Stimulated activated CD8-positive, alpha-beta memory T cell treated with anti-CD3 and anti-CD28 coated beads, Interleukin-2, amount 100 ng/mL, for 1 hour (primary cell): ENCODE results near the gene MDC1.
A peak's percentile ranks its signal among the peaks of the same experiment; 100 is the strongest.

Source experiments
- DNase-seq, 2 donors: peaks; one replicate each; pipeline ENCODE4 v3.0.0-alpha.2; 2020; ENCODE audit warnings: low read depth in 2 of 2

Gene MDC1

GRCh38 chr6:30707281-30707850 lies 9.7 kb downstream of the MDC1 start:
- no peak for DNase-seq

DNA sequence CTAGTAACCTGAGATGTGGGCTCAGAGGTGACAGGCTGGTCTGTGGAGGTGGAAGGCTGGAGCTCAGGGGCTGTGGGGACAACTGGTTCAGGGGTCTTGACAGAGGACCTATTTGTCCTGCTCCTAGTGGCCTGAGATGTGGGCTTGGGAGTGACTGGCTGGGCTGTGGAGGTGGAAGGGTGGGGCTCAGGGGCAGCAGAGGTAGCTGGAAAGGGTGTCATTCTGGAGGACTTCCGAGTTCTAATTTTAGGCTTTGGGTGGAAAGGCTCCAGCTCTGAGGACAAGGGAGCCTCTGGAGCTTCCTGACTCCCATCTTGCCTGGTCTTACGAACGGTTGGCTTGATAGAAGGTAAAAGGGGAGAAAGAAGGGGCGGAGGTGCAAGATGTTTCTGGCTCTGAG lies 11.5 kb downstream of the MDC1 start:
- DNase-seq = no peak

- no peak for DNase-seq
These were observed 13.3 kb downstream of the MDC1 start for GRCh38 chr6:30703821-30704220.

DNA sequence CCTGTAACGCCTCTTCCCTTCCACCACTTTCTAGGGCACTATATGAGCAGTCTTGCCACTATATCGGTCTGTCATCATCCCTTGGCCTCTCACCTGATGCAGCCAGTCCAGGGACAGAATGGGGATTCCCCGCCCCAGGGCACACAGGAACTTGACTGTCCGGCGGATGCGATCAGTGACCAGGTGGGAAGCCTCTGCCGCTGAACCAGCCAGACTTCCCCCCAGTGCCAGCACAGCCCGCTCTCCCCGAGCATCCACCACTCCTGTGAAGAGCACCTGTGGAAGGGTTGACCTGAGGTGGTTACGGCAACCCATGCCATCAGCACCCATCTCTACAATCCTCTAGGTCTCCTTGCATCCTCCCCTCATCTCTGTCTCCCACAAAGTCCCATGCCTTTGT lies 14.1 kb downstream of the MDC1 start:
- DNase-seq = no peak

DNA sequence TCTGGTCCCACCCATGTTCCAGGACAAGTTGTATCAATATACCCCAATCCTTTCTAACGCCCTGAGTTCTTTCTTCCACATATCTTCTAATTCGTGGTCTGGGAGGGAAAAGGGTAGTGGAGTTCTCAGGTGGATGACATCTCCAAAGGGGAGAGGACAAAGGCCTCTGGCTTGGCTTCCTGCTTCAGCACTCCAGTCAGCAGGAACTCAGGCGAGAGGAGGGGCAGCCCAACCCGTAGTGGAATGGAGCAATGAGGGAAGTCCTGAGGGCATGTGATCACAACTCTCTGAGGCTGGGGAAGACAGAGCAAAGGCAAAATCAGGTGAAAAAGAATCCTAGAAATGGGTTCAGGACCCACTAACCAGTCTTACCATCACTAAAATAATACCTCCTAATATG lies 16.7 kb downstream of the MDC1 start:
- no peak for DNase-seq

GRCh38 chr6:30696432-30696831 lies 20.6 kb downstream of the MDC1 start:
- DNase-seq = no peak

DNA sequence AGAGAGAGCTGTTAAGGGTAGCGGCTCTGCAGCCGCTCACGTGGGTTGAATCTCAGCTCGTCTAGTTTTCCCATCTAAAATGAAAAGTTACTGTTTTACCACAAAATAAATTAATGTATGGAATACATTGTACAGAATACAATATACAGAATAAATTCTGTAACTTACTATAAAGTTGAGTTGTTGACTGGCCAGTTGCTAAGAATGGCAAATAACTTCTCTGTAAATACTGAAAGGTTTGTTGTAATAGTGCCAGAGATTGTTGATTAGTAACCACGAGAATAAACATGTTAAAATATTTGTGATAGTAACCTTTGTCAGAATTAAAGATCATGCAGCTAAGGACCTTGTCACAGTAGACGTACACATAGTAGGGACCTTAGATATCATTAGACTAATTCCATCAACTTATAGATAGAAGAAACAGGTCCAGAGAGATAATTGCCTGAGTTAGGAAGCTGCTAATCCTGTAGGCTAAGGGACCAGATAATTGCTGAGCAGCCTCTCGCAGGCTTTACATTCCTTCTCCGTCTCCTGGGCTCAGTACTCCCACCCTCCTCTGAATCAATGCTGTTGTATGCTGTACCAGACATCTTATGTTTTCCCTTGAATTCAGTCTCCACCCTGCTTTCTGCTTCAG lies 25.8 kb downstream of the MDC1 start:
- DNase-seq = no peak

GRCh38 chr6:30690403-30691207 lies 26.5 kb downstream of the MDC1 start, which contains the start of gene NRM:
NRM (minus strand) TSS chr6:30690984; CDS start chr6:30690974, 10 bp downstream.
- DNase-seq = peak; percentile 44 to 53

GRCh38 chr6:30689985-30690384 lies 27.1 kb downstream of the MDC1 start:
- DNase-seq = no peak

- no peak for DNase-seq
These were observed 27.8 kb downstream of the MDC1 start for GRCh38 chr6:30689022-30689865.

- DNase-seq = no peak
These were observed 28.5 kb downstream of the MDC1 start for GRCh38 chr6:30688569-30688968.

- no peak for DNase-seq
These were observed 29.2 kb downstream of the MDC1 start for GRCh38 chr6:30687659-30688431.

GRCh38 chr6:30686908-30687658 lies 30.0 kb downstream of the MDC1 start:
- peak; percentile 60 to 65 for DNase-seq

GRCh38 chr6:30686009-30686907 lies 30.8 kb downstream of the MDC1 start, which contains the start of gene PPP1R18:
PPP1R18 (minus strand) TSS chr6:30686645; CDS start chr6:30686018, 627 bp downstream.
- DNase-seq = peak; percentile 64 to 77

DNA sequence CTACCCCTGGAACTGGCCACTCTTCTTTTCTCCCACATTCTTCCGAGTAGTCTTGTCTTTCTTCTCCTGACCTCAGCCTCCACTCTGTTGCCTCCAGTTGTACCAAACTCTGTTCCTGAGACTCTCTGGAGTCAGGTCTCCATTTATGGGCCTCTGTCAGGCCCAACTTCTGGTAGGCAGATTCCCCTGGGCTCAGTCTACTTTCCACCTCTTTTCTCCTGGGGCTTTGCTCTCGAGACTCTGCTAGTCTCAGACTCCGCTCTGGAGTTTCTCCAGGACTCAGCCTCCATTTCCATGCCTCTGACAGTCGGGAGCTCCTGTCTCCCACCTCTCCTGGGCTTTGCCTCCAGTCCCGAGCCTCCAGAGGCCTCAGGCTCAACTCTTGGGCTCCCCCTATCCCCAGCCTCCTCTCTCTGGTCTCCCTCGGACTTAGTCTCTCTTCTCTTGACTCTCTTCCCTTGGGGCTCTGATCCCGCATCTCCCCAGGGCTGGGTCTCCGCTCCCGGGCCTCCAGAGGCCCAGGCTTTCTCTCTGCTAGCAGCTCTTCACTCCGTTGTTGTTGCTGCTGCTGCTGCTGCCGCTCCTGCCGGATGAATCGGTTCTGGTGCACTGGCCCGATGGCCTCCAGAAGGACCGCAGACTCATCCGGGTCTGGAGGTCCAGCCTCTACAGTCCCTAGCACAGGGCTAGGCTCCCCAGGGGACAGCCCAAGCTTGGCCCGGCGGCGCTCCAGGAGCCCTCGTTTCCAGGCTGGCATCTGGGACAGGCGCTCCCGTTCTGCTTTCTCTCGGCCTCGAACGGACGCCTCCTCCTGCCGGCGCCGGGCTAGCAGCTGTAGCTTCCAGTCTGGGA lies 31.7 kb downstream of the MDC1 start:
- DNase-seq = no peak

GRCh38 chr6:30684386-30685156 lies 32.5 kb downstream of the MDC1 start:
- DNase-seq = peak in 1 of 2 donors; percentile 17

GRCh38 chr6:30683980-30684338 lies 33.1 kb downstream of the MDC1 start:
- DNase-seq = no peak
